Lung (tissue), 12 donors: ENCODE results near the gene KCNA1. TPM values are rescaled to one million over a fixed set of nuclear protein-coding genes. Genes with fewer than 3 reads are reported as not detected.

ENCODE experiments used
- ATAC-seq: fragments of 200-7000 bp; cut with Tn5 transposase; one replicate; pipeline ENCODE4 v1.9.1; 2020; ENCODE audit warnings: moderate number of reproducible peaks; ENCODE audit not compliant: insufficient read depth, low FRiP score
- DNase-seq, 3 donors: peaks; one replicate each; pipeline ENCODE4 v3.0.0-alpha.2; 2013 to 2017
- H3K27ac ChIP-seq, 2 donors: one replicate each; pipeline ENCODE4 v1.5.1; 2013; ENCODE audit warnings: mild to moderate bottlenecking in 2 of 2, moderate library complexity in 2 of 2, control low read depth in 1 of 2, inconsistent platforms in 1 of 2, low read depth in 1 of 2, low read length in 1 of 2
- H3K27me3 ChIP-seq, 3 donors: one replicate each; pipeline ENCODE4 v1.5.1; 2013; ENCODE audit warnings: low read length in 2 of 3; ENCODE audit not compliant: control insufficient read depth in 3 of 3, insufficient read depth in 3 of 3
- H3K36me3 ChIP-seq, 4 donors: one replicate each; pipeline ENCODE4 v1.5.1; 2013; ENCODE audit warnings: low read length in 4 of 4, mild to moderate bottlenecking in 1 of 4, moderate library complexity in 1 of 4; ENCODE audit not compliant: control insufficient read depth in 4 of 4, insufficient read depth in 4 of 4
- H3K4me1 ChIP-seq, 5 donors: one replicate each; pipeline ENCODE4 v1.5.1; 2013; ENCODE audit warnings: low read length in 5 of 5, mild to moderate bottlenecking in 2 of 5, moderate library complexity in 1 of 5; ENCODE audit not compliant: control insufficient read depth in 5 of 5, insufficient read depth in 5 of 5
- H3K4me3 ChIP-seq: one replicate; pipeline ENCODE4 v1.5.1; 2013; ENCODE audit warnings: mild to moderate bottlenecking, control low read depth, moderate library complexity
- H3K9ac ChIP-seq, 2 donors: one replicate each; pipeline ENCODE4 v1.5.1; 2013; ENCODE audit warnings: low read length in 2 of 2, control low read depth in 1 of 2; ENCODE audit not compliant: insufficient read depth in 1 of 2
- H3K9me3 ChIP-seq, 4 donors: one replicate each; pipeline ENCODE4 v1.5.1; 2013; ENCODE audit warnings: low read length in 3 of 4, mild to moderate bottlenecking in 1 of 4, moderate library complexity in 1 of 4; ENCODE audit not compliant: control insufficient read depth in 4 of 4, insufficient read depth in 3 of 4
- CTCF ChIP-seq: IDR thresholded peaks from 2 replicates; pipeline ENCODE4 v1.5.1; 2012; ENCODE audit warnings: mild to moderate bottlenecking; ENCODE audit errors: control extremely low read depth, extremely low read depth
- WGBS, 2 donors: extraction: QIAGEN DNeasy Blood & Tissue Kit; methylation state at CpG; one replicate each; pipeline ENCODE4 v1.1.7; 2013; 5-methylcytosine and 5-hydroxymethylcytosine counted together
- polyA plus RNA-seq, 2 donors: library from polyadenylated mRNA; stranded (reverse); fragments of 200-250 nt; gene quantifications; one replicate each; pipeline ENCODE4 v1.2.1, GENCODE V29; 2013
- total RNA-seq, 2 donors: library from RNA; depleted of rRNA in 1 of 2; stranded (reverse); fragments of >200 nt in 1 of 2; gene quantifications; one replicate each; pipeline ENCODE4 v1.2.1, GENCODE V29; 2014 to 2021
- donor health status: control.
- donor health status: control.
- donor health status: Bipolar disorder and iron deficiency.
- donor health status: healthy.
- donor health status: DM: yes; HTN: yes; CAD: no.

KCNA1 gene
- total and polyA plus RNA-seq, 4 donors, result 0.07 to 0.24 (median 0.09) TPM; not detected in 1

GRCh38 chr12:4947253-4947652 is 37.5 kb downstream of the KCNA1 start:
- no peak for ATAC-seq
- DNase-seq, result no peak
- no peaks in the 10 kb centered on the region for H3K4me1 ChIP-seq
- peaks cover 0 to 11% (median 2%) of the 10 kb centered on the region in 3 donors for H3K27me3 ChIP-seq
- no peak for TF ChIP-seq CTCF
- H3K4me3 ChIP-seq, result no peak overlapping the region
- no peaks in the 10 kb centered on the region for H3K36me3 ChIP-seq
- no peaks in the 10 kb centered on the region for H3K9me3 ChIP-seq
- no peak overlapping the region for H3K27ac ChIP-seq
- 66 to 84% methylated on average over 12 of the region's 12 CpGs for WGBS, 2 donors
- no peak overlapping the region for H3K9ac ChIP-seq

DNA sequence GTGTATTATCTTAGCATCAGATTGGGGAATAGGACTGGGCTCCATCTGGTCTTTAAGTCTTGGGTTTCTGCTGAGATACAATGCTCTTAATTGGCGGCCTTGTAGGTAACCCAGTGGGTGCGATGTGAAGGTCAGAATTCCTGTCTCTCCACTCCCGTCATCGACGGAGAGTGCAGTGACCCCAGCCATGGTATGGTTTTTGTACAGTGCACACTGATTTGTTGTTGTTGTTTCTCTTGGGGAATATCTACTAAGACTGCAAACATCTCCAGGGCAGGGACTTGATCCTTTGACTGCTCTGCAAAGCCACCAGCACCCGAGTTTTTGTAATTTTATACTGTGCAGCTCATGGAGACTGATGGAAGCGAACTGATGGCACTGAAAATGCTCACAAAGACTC is 41.4 kb downstream of the KCNA1 start:
- TF ChIP-seq CTCF, result no peak
- Histone ChIP-seq H3K4me1 (no peaks in the 10 kb centered on the region), H3K36me3 (no peaks in the 10 kb centered on the region), H3K4me3 (no peak overlapping the region), H3K9ac (no peak overlapping the region), H3K9me3 (no peaks in the 10 kb centered on the region), H3K27me3 (peaks cover 0 to 24% (median 5%) of the 10 kb centered on the region in 3 donors), H3K27ac (no peak overlapping the region)
- no peak for DNase-seq
- WGBS, 2 donors, result 74 to 91% methylated on average over 7 of the region's 7 CpGs
- ATAC-seq, result no peak

- no peak for ATAC-seq
- no peak overlapping the region for H3K9ac ChIP-seq
- H3K36me3 ChIP-seq, result no peaks in the 10 kb centered on the region
- no peaks in the 10 kb centered on the region for H3K4me1 ChIP-seq
- TF ChIP-seq CTCF, result no peak
- no peak overlapping the region for H3K4me3 ChIP-seq
- H3K27ac ChIP-seq, result no peak overlapping the region
- no peak for DNase-seq
- H3K9me3 ChIP-seq, result no peaks in the 10 kb centered on the region
- H3K27me3 ChIP-seq, result peaks cover 0 to 29% (median 5%) of the 10 kb centered on the region in 3 donors
- 66 to 74% methylated on average over 3 of the region's 3 CpGs for WGBS, 2 donors
Observed at GRCh38 chr12:4951601-4952000, 41.9 kb downstream of the KCNA1 start.
